Measurements from ENCODE around the gene PF4V1. TPM values are rescaled to one million over a fixed set of nuclear protein-coding genes. Genes with fewer than 3 reads are reported as not detected.

PF4V1 gene
- total RNA-seq, 1 donor from 2014 or later, result 1.6 TPM

DNA sequence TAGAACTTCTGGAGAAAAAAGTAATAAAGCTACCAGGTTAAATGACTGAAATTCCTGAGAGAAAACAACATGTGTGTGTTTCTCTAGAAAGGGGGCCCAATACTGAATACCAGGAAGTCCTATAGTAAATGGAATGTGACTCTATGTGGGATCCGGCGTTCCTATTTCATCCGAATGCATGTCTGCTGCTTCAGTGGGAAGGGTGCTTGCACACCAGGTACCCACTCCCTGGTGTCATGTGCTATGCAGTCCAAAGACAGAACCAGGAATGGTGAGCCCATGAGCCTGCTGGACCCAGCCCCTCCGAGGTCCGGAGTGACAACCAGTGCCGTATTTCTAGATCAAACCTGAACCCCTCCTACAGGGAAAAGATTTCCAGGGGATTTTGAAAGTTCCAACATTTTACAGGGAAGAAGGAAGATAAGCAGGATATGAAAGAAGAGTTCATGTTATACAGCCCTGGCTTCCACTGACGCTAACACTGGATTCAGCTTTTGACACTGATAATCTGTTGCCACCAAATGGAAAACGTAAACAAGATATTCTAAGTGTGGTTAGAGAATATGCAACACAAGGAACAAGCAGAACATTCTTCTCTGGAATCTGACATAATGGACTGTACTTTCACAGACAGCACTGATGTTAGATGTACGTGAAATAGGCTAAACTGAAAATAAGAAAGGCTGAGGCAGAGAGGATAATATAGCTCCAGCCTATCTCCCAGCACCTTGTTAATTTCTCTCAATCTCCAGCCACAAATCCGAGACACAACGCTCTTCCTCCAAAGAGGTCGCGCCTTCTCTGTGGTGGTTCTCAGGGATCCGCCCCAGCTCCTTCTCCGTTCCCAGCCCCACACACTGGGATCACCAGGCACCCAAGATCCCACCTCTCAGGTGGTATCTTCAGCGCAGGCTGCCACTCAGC is 15.4 kb downstream of the PF4V1 start:
- TF ChIP-seq, protein P1, sequence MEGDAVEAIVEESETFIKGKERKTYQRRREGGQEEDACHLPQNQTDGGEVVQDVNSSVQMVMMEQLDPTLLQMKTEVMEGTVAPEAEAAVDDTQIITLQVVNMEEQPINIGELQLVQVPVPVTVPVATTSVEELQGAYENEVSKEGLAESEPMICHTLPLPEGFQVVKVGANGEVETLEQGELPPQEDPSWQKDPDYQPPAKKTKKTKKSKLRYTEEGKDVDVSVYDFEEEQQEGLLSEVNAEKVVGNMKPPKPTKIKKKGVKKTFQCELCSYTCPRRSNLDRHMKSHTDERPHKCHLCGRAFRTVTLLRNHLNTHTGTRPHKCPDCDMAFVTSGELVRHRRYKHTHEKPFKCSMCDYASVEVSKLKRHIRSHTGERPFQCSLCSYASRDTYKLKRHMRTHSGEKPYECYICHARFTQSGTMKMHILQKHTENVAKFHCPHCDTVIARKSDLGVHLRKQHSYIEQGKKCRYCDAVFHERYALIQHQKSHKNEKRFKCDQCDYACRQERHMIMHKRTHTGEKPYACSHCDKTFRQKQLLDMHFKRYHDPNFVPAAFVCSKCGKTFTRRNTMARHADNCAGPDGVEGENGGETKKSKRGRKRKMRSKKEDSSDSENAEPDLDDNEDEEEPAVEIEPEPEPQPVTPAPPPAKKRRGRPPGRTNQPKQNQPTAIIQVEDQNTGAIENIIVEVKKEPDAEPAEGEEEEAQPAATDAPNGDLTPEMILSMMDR (IDR thresholded peaks at IDR 0.05; ENCODE audit: insufficient read depth, low read length, severe bottlenecking), result no peak
- Histone ChIP-seq H3K36me3 (ENCODE audit: control insufficient read depth, insufficient read depth, low read length) (no peaks in the 10 kb centered on the region), H3K4me3 (ENCODE audit: low read depth, low read length) (peak overlapping the region; percentile 62), H3K27me3 (ENCODE audit: control insufficient read depth, insufficient read depth, low read length) (no peaks in the 10 kb centered on the region)
- DNase-seq (ENCODE audit: low read depth), result peak; percentile 30
- FAIRE-seq, result no peak

DNA sequence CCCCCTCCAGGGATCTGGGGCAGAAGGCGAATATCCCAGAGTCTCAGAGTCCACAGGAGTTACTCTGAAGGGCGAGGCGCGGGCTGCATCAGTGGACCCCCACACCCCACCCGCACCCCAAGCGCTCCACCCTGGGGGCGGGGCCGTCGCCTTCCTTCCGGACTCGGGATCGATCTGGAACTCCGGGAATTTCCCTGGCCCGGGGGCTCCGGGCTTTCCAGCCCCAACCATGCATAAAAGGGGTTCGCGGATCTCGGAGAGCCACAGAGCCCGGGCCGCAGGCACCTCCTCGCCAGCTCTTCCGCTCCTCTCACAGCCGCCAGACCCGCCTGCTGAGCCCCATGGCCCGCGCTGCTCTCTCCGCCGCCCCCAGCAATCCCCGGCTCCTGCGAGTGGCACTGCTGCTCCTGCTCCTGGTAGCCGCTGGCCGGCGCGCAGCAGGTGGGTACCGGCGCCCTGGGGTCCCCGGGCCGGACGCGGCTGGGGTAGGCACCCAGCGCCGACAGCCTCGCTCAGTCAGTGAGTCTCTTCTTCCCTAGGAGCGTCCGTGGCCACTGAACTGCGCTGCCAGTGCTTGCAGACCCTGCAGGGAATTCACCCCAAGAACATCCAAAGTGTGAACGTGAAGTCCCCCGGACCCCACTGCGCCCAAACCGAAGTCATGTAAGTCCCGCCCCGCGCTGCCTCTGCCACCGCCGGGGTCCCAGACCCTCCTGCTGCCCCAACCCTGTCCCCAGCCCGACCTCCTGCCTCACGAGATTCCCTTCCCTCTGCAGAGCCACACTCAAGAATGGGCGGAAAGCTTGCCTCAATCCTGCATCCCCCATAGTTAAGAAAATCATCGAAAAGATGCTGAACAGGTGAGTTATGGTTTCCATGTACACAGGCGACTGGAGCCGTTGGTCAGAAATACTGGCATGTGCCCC is 16.3 kb downstream of the PF4V1 start, which contains the start of gene CXCL1:
Gene CXCL1, plus strand, starts transcription at position 264 of the 926 bp plus-strand sequence. Its CDS starts 78 bp downstream, at position 342.
- H3K36me3 ChIP-seq (ENCODE audit: control insufficient read depth, insufficient read depth, low read length), result no peaks in the 10 kb centered on the region
- TF ChIP-seq, protein P1 (IDR thresholded peaks at IDR 0.05; ENCODE audit: insufficient read depth, low read length, severe bottlenecking), result no peak
- no peaks in the 10 kb centered on the region for H3K27me3 ChIP-seq (ENCODE audit: control insufficient read depth, insufficient read depth, low read length)
- peak; percentile 20 for DNase-seq (ENCODE audit: low read depth)
- H3K4me3 ChIP-seq (ENCODE audit: low read depth, low read length), result peak within 1 kb of the TSS; percentile 62
- FAIRE-seq, result no peak

DNA sequence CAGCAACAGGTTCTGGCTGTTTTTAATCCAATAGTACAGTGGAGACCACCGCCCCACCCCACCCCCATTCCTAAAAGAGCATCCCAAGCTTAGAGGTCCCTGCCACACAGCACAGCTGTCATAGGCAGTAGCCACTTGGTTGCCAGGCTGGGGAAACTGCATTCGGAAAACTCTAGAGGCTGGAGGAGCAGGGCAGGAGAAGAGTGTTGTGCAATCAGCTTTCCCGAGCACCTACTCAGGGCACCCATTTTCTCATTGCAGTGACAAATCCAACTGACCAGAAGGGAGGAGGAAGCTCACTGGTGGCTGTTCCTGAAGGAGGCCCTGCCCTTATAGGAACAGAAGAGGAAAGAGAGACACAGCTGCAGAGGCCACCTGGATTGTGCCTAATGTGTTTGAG is 17.2 kb downstream of the PF4V1 start:
- Histone ChIP-seq H3K27me3 (ENCODE audit: control insufficient read depth, insufficient read depth, low read length) (no peaks in the 10 kb centered on the region), H3K4me3 (ENCODE audit: low read depth, low read length) (peak overlapping the region; percentile 62), H3K36me3 (ENCODE audit: control insufficient read depth, insufficient read depth, low read length) (no peaks in the 10 kb centered on the region)
- DNase-seq (ENCODE audit: low read depth), result peak; percentile 76
- no peak for FAIRE-seq
- TF ChIP-seq, protein P1 (IDR thresholded peaks at IDR 0.05; ENCODE audit: insufficient read depth, low read length, severe bottlenecking), result no peak

DNA sequence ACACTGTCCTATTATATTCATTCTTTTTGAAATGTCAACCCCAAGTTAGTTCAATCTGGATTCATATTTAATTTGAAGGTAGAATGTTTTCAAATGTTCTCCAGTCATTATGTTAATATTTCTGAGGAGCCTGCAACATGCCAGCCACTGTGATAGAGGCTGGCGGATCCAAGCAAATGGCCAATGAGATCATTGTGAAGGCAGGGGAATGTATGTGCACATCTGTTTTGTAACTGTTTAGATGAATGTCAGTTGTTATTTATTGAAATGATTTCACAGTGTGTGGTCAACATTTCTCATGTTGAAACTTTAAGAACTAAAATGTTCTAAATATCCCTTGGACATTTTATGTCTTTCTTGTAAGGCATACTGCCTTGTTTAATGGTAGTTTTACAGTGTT is 17.7 kb downstream of the PF4V1 start:
- DNase-seq (ENCODE audit: low read depth) (peak; percentile 55), FAIRE-seq (no peak)
- H3K4me3 ChIP-seq (ENCODE audit: low read depth, low read length), result no peak overlapping the region
- H3K27me3 ChIP-seq (ENCODE audit: control insufficient read depth, insufficient read depth, low read length), result no peaks in the 10 kb centered on the region
- TF ChIP-seq, protein P1 (IDR thresholded peaks at IDR 0.05; ENCODE audit: insufficient read depth, low read length, severe bottlenecking), result no peak
- H3K36me3 ChIP-seq (ENCODE audit: control insufficient read depth, insufficient read depth, low read length), result no peaks in the 10 kb centered on the region

DNA sequence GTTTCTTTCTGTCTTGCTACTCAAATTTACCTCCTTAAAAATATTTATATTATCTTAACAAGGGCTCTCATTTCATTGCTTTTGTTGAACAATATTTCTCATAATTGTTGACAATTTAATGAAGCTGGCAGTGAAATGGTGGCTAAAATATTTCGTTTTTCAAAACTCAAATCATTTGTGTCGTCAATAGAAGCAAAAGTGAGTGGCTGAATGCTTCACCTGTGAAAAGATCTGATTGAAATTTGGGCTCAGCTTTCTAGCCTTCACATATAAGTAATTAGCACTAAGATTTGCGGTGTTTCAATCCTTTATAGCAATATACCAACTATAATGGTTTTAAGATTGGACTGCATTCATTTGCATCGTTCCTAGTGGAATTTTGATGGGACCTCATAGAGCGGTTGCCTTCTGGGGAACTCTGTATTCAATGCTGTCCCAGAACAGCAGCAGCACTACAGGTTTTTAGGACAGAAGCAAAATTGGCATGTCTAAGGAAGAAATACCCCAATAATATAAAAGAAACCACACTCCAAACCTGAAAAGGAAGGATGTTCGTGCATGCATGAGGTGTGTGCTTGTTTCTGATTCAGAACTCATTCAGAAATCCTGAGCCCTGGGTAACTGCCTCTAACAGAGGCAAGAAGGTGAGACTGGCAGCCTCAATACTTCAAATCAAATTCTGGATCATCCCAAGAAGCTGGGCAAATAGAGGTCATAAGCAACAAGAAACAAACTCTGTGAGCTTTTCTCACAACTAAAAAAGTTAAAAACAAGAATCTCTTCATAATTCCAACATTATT is 18.6 kb downstream of the PF4V1 start:
- Histone ChIP-seq H3K36me3 (ENCODE audit: control insufficient read depth, insufficient read depth, low read length) (no peaks in the 10 kb centered on the region), H3K4me3 (ENCODE audit: low read depth, low read length) (no peak overlapping the region), H3K27me3 (ENCODE audit: control insufficient read depth, insufficient read depth, low read length) (no peaks in the 10 kb centered on the region)
- peak; percentile 27 for DNase-seq (ENCODE audit: low read depth)
- no peak for FAIRE-seq
- TF ChIP-seq, protein P1 (IDR thresholded peaks at IDR 0.05; ENCODE audit: insufficient read depth, low read length, severe bottlenecking), result no peak

Data from bronchial epithelial cell (primary cell).